NT2/D1 (cell line): ENCODE results near the gene SF3B6.

ENCODE experiments used
- SUZ12 ChIP-seq: IDR thresholded peaks from 2 replicates; pipeline ENCODE4 v1.6.1; 2011; ENCODE audit not compliant: insufficient read length, insufficient read depth; ENCODE audit errors: extremely low read depth
- YY1 ChIP-seq: IDR thresholded peaks from 2 replicates; pipeline ENCODE4 v1.6.1; 2011; ENCODE audit not compliant: insufficient read length, insufficient read depth
- ZNF274 ChIP-seq: IDR thresholded peaks from 2 replicates; pipeline ENCODE4 v1.6.1; 2011; ENCODE audit warnings: mild to moderate bottlenecking, low read depth, low read length

- no peak for TF ChIP-seq ZNF274
- TF ChIP-seq YY1 = no peak
- TF ChIP-seq SUZ12 = no peak
These were observed 30.3 kb downstream of the SF3B6 start for GRCh38 chr2:24045511-24046508.
